ENCODE results near the gene WWOX.

Gene WWOX

DNA sequence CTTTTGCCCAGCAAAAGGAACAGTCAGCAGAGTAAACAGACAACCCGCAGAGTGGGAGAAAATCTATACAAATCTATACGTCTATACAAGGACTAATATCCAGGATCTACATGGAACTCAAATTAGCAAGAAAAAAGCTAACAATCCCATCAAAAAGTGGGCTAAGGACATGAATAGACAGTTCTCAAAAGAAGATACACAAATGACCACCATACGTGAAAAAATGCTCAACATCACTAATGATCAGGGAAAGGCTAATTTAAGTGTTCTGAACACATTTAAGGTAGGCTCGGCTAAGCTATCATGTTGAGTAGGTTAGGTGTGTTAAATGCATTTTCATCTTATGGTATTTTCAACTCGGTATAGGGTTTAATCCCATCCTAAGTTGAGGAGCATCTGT lies 598.0 kb downstream of the WWOX start:
- TF ChIP-seq EZH2phosphoT487 (IDR thresholded peaks at IDR 0.05; ENCODE audit: low read length) (no peak), EZH2 (optimal IDR thresholded peaks at IDR 0.05; ENCODE audit: low read depth, low read length) (no peak), CTCF (IDR thresholded peaks at IDR 0.05; ENCODE audit: low read length) (no peak)
- no peak overlapping the region for H2AFZ ChIP-seq (ENCODE audit: low read length)

GRCh38 chr16:78703936-78704335 lies 604.5 kb downstream of the WWOX start:
- Histone ChIP-seq H3F3A (ENCODE audit: insufficient read depth, low read length) (peaks cover 76% of the 10 kb centered on the region), H3K4me3 (ENCODE audit: low read length) (no peak overlapping the region), H4K20me1 (ENCODE audit: insufficient read depth, low read length) (peaks cover 41% of the 10 kb centered on the region), H2AFZ (ENCODE audit: low read length) (no peak overlapping the region), H3K27me3 (replicated peaks; ENCODE audit: insufficient read depth, low read length) (no peaks in the 10 kb centered on the region), H3K27ac (ENCODE audit: low read length) (no peak overlapping the region), H3K4me2 (ENCODE audit: low read depth, low read length) (no peak overlapping the region), H3K4me1 (ENCODE audit: low read length) (no peaks in the 10 kb centered on the region), H3K9me3 (replicated peaks; ENCODE audit: insufficient read depth, low read length) (no peaks in the 10 kb centered on the region), H3K36me3 (replicated peaks; ENCODE audit: insufficient read depth, low read length) (no peaks in the 10 kb centered on the region), H3K79me2 (ENCODE audit: low read length) (peaks cover 72% of the 10 kb centered on the region), H3K9me2 (replicated peaks; ENCODE audit: insufficient read depth, low read length) (no peaks in the 10 kb centered on the region), H3K9ac (ENCODE audit: low read length) (no peak overlapping the region)
- no peak for TF ChIP-seq CTCF (IDR thresholded peaks at IDR 0.05; ENCODE audit: low read length)
- TF ChIP-seq EZH2phosphoT487 (IDR thresholded peaks at IDR 0.05; ENCODE audit: low read length) = no peak
- no peak for TF ChIP-seq EZH2 (optimal IDR thresholded peaks at IDR 0.05; ENCODE audit: low read depth, low read length)
- no peak for DNase-seq

More for the DNA sequence above, 598.0 kb downstream of the WWOX start:
- no peak overlapping the region for H3K9ac ChIP-seq (ENCODE audit: low read length)
- no peaks in the 10 kb centered on the region for H3K36me3 ChIP-seq (replicated peaks; ENCODE audit: insufficient read depth, low read length)
- H4K20me1 ChIP-seq (ENCODE audit: insufficient read depth, low read length) = peaks cover 8% of the 10 kb centered on the region; the same call in 1 of the 2 replicates
- no peak for DNase-seq
- no peaks in the 10 kb centered on the region for H3K9me3 ChIP-seq (replicated peaks; ENCODE audit: insufficient read depth, low read length)
- peaks cover 58% of the 10 kb centered on the region for H3F3A ChIP-seq (ENCODE audit: insufficient read depth, low read length)
- H3K9me2 ChIP-seq (replicated peaks; ENCODE audit: insufficient read depth, low read length) = no peaks in the 10 kb centered on the region
- H3K27me3 ChIP-seq (replicated peaks; ENCODE audit: insufficient read depth, low read length) = no peaks in the 10 kb centered on the region
- H3K4me3 ChIP-seq (ENCODE audit: low read length) = no peak overlapping the region
- no peak overlapping the region for H3K4me2 ChIP-seq (ENCODE audit: low read depth, low read length)
- peaks cover 18% of the 10 kb centered on the region for H3K79me2 ChIP-seq (ENCODE audit: low read length)
- H3K4me1 ChIP-seq (ENCODE audit: low read length) = no peaks in the 10 kb centered on the region
- no peak overlapping the region for H3K27ac ChIP-seq (ENCODE audit: low read length)

GRCh38 chr16:78704416-78704815 lies 605.0 kb downstream of the WWOX start:
- Histone ChIP-seq H3K9ac (ENCODE audit: low read length) (no peak overlapping the region), H3K4me2 (ENCODE audit: low read depth, low read length) (no peak overlapping the region), H3K4me3 (ENCODE audit: low read length) (no peak overlapping the region), H3F3A (ENCODE audit: insufficient read depth, low read length) (peaks cover 73% of the 10 kb centered on the region), H2AFZ (ENCODE audit: low read length) (no peak overlapping the region), H3K79me2 (ENCODE audit: low read length) (peaks cover 77% of the 10 kb centered on the region), H3K27me3 (replicated peaks; ENCODE audit: insufficient read depth, low read length) (no peaks in the 10 kb centered on the region), H3K9me3 (replicated peaks; ENCODE audit: insufficient read depth, low read length) (no peaks in the 10 kb centered on the region), H3K4me1 (ENCODE audit: low read length) (no peaks in the 10 kb centered on the region), H3K9me2 (replicated peaks; ENCODE audit: insufficient read depth, low read length) (no peaks in the 10 kb centered on the region), H3K36me3 (replicated peaks; ENCODE audit: insufficient read depth, low read length) (no peaks in the 10 kb centered on the region), H4K20me1 (ENCODE audit: insufficient read depth, low read length) (peaks cover 46% of the 10 kb centered on the region), H3K27ac (ENCODE audit: low read length) (no peak overlapping the region)
- DNase-seq = no peak
- TF ChIP-seq CTCF (IDR thresholded peaks at IDR 0.05; ENCODE audit: low read length) = no peak
- TF ChIP-seq EZH2 (optimal IDR thresholded peaks at IDR 0.05; ENCODE audit: low read depth, low read length) = no peak
- TF ChIP-seq EZH2phosphoT487 (IDR thresholded peaks at IDR 0.05; ENCODE audit: low read length) = no peak

Data from MM.1S (cell line).